ENCODE data around the gene BRI3.

Gene BRI3

GRCh38 chr7:98297626-98298286, 16.3 kb downstream of the BRI3 start:
- TF ChIP-seq, protein P1, sequence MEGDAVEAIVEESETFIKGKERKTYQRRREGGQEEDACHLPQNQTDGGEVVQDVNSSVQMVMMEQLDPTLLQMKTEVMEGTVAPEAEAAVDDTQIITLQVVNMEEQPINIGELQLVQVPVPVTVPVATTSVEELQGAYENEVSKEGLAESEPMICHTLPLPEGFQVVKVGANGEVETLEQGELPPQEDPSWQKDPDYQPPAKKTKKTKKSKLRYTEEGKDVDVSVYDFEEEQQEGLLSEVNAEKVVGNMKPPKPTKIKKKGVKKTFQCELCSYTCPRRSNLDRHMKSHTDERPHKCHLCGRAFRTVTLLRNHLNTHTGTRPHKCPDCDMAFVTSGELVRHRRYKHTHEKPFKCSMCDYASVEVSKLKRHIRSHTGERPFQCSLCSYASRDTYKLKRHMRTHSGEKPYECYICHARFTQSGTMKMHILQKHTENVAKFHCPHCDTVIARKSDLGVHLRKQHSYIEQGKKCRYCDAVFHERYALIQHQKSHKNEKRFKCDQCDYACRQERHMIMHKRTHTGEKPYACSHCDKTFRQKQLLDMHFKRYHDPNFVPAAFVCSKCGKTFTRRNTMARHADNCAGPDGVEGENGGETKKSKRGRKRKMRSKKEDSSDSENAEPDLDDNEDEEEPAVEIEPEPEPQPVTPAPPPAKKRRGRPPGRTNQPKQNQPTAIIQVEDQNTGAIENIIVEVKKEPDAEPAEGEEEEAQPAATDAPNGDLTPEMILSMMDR (IDR thresholded peaks at IDR 0.05; ENCODE audit: borderline replicate concordance, extremely low read depth, low read length, poor library complexity, severe bottlenecking), result no peak
- TF ChIP-seq EZH2 (IDR thresholded peaks at IDR 0.05; ENCODE audit: borderline replicate concordance, low read depth, low read length, severe bottlenecking), result no peak
- no peaks in the 10 kb centered on the region for H3K27me3 ChIP-seq (ENCODE audit: insufficient read depth, low read length, poor library complexity)
- H3K4me1 ChIP-seq (ENCODE audit: insufficient read depth, low read length), result no peaks in the 10 kb centered on the region
- H3K36me3 ChIP-seq (ENCODE audit: insufficient read depth, low read length), result peaks cover 13% of the 10 kb centered on the region
- no peaks in the 10 kb centered on the region for H3K9me3 ChIP-seq (ENCODE audit: insufficient read depth, low read length, severe bottlenecking)
- H3K27ac ChIP-seq (ENCODE audit: low read length), result no peak overlapping the region
- H3K4me2 ChIP-seq (ENCODE audit: insufficient read depth, low read length), result no peak overlapping the region
- DNase-seq (no peak), ATAC-seq (ENCODE audit: insufficient read depth, low read depth) (no peak)
- no peaks in the 10 kb centered on the region for H3K79me2 ChIP-seq (ENCODE audit: insufficient read depth, low read length)
- no peak overlapping the region for H2AFZ ChIP-seq (ENCODE audit: low read depth, low read length)
- H4K20me1 ChIP-seq (ENCODE audit: insufficient read depth, low read length), result peaks cover 21% of the 10 kb centered on the region
- no peak overlapping the region for H3K4me3 ChIP-seq (ENCODE audit: low read depth in 1 of 2, low read length in 2 of 2)
- no peak overlapping the region for H3K9ac ChIP-seq (ENCODE audit: low read depth, low read length)

GRCh38 chr7:98300595-98301372, 19.3 kb downstream of the BRI3 start:
- no peak for ATAC-seq (ENCODE audit: insufficient read depth, low read depth)
- Histone ChIP-seq H4K20me1 (ENCODE audit: insufficient read depth, low read length) (peaks cover 4% of the 10 kb centered on the region; the same call in 1 of the 2 replicates), H3K9me3 (ENCODE audit: insufficient read depth, low read length, severe bottlenecking) (no peaks in the 10 kb centered on the region), H3K79me2 (ENCODE audit: insufficient read depth, low read length) (no peaks in the 10 kb centered on the region), H3K4me1 (ENCODE audit: insufficient read depth, low read length) (no peaks in the 10 kb centered on the region), H3K9ac (ENCODE audit: low read depth, low read length) (no peak overlapping the region), H3K4me3 (ENCODE audit: low read depth in 1 of 2, low read length in 2 of 2) (no peak overlapping the region), H2AFZ (ENCODE audit: low read depth, low read length) (no peak overlapping the region), H3K27me3 (ENCODE audit: insufficient read depth, low read length, poor library complexity) (no peaks in the 10 kb centered on the region), H3K36me3 (ENCODE audit: insufficient read depth, low read length) (no peaks in the 10 kb centered on the region), H3K4me2 (ENCODE audit: insufficient read depth, low read length) (no peak overlapping the region), H3K27ac (ENCODE audit: low read length) (no peak overlapping the region)
- DNase-seq, result no peak
- no peak for TF ChIP-seq EZH2 (IDR thresholded peaks at IDR 0.05; ENCODE audit: borderline replicate concordance, low read depth, low read length, severe bottlenecking)
- TF ChIP-seq, protein P1 (IDR thresholded peaks at IDR 0.05; ENCODE audit: borderline replicate concordance, extremely low read depth, low read length, poor library complexity, severe bottlenecking), result no peak

GRCh38 chr7:98301693-98302470, 20.4 kb downstream of the BRI3 start:
- H3K27ac ChIP-seq (ENCODE audit: low read length), result no peak overlapping the region
- TF ChIP-seq, protein P1 (IDR thresholded peaks at IDR 0.05; ENCODE audit: borderline replicate concordance, extremely low read depth, low read length, poor library complexity, severe bottlenecking), result no peak
- no peak for TF ChIP-seq EZH2 (IDR thresholded peaks at IDR 0.05; ENCODE audit: borderline replicate concordance, low read depth, low read length, severe bottlenecking)

More at GRCh38 chr7:98301693-98302470, 20.4 kb downstream of the BRI3 start:
- no peak overlapping the region for H3K9ac ChIP-seq (ENCODE audit: low read depth, low read length)
- no peaks in the 10 kb centered on the region for H3K27me3 ChIP-seq (ENCODE audit: insufficient read depth, low read length, poor library complexity)
- H3K36me3 ChIP-seq (ENCODE audit: insufficient read depth, low read length), result no peaks in the 10 kb centered on the region
- H3K79me2 ChIP-seq (ENCODE audit: insufficient read depth, low read length), result no peaks in the 10 kb centered on the region
- DNase-seq (no peak), ATAC-seq (ENCODE audit: insufficient read depth, low read depth) (no peak)
- no peaks in the 10 kb centered on the region for H3K9me3 ChIP-seq (ENCODE audit: insufficient read depth, low read length, severe bottlenecking)
- H2AFZ ChIP-seq (ENCODE audit: low read depth, low read length), result no peak overlapping the region
- H4K20me1 ChIP-seq (ENCODE audit: insufficient read depth, low read length), result peaks cover 1% of the 10 kb centered on the region; the same call in 1 of the 2 replicates
- H3K4me3 ChIP-seq (ENCODE audit: low read depth in 1 of 2, low read length in 2 of 2), result no peak overlapping the region
- no peaks in the 10 kb centered on the region for H3K4me1 ChIP-seq (ENCODE audit: insufficient read depth, low read length)
- H3K4me2 ChIP-seq (ENCODE audit: insufficient read depth, low read length), result no peak overlapping the region
